WTC11 (cell line): ENCODE measurements around the gene SPIRE1. TPM values are rescaled to one million over a fixed set of nuclear protein-coding genes. Genes with fewer than 3 reads are reported as not detected.

Experiments used
- ATAC-seq: fragments of 200-7000 bp; cut with Tn5 transposase; 2 replicates; pipeline ENCODE4 v1.10.0; 2021; ENCODE audit warnings: mild to moderate bottlenecking, moderate library complexity
- CTCF ChIA-PET: fragments of 300-600 bp; sonication (Branson Sonifier 250); formaldehyde crosslinking; loops from one replicate; lab custom pipeline; 2021; ENCODE audit warnings: antibody characterized with exemption; lab: Charles Lee
- POLR2A ChIA-PET: fragments of 350-600 bp; sonication (Branson Sonifier 250); formaldehyde crosslinking; loops from one replicate; lab custom pipeline; 2021; ENCODE audit warnings: antibody characterized with exemption; lab: Charles Lee
- DNase-seq: peaks from one replicate; pipeline ENCODE4 v3.0.0; 2021; ENCODE audit warnings: low spot score
- H3K27ac Mint-ChIP-seq: 2 replicates; pipeline ENCODE4 v1.8.0; 2021; ENCODE audit warnings: mixed read lengths
- H3K27me3 Mint-ChIP-seq: 2 replicates; pipeline ENCODE4 v1.8.0; 2021; ENCODE audit warnings: low read depth, mild to moderate bottlenecking, moderate library complexity, mixed read lengths
- H3K36me3 Mint-ChIP-seq: 2 replicates; pipeline ENCODE4 v1.8.0; 2021; ENCODE audit warnings: mixed read lengths
- H3K4me1 Mint-ChIP-seq: 2 replicates; pipeline ENCODE4 v1.8.0; 2022; ENCODE audit warnings: mixed read lengths
- H3K4me3 Mint-ChIP-seq: 2 replicates; pipeline ENCODE4 v1.8.0; 2021; ENCODE audit warnings: mild to moderate bottlenecking, moderate library complexity, mixed read lengths
- H3K9me3 Mint-ChIP-seq: 2 replicates; pipeline ENCODE4 v1.8.0; 2021; ENCODE audit warnings: mixed read lengths
- AR ChIP-seq: fragments of 250-450 bp; sonication (Bioruptor Pico); IDR thresholded peaks from 2 replicates; pipeline ENCODE4 v1.9.0; 2021; ENCODE audit warnings: mild to moderate bottlenecking
- CBFB ChIP-seq: sonication (generic); formaldehyde crosslinking; IDR thresholded peaks from 2 replicates; pipeline ENCODE4 v1.8.1; 2022; ENCODE audit warnings: mild to moderate bottlenecking, low read depth, missing genetic modification reagents
- CTCF ChIP-seq: fragments of 200-600 bp; IDR thresholded peaks from 2 replicates; pipeline ENCODE4 v1.8.0; 2022; ENCODE audit warnings: antibody characterized with exemption
- ERG ChIP-seq: fragments of 250-450 bp; sonication (Bioruptor Pico); IDR thresholded peaks from 2 replicates; pipeline ENCODE4 v1.8.0; 2021; ENCODE audit warnings: mild to moderate bottlenecking
- ESRRA ChIP-seq: sonication (generic); formaldehyde crosslinking; IDR thresholded peaks from 2 replicates; pipeline ENCODE4 v1.8.1; 2022; ENCODE audit warnings: mild to moderate bottlenecking, missing genetic modification reagents, borderline replicate concordance
- HMGA2 ChIP-seq: fragments of 250-450 bp; sonication (Bioruptor Pico); IDR thresholded peaks from 2 replicates; pipeline ENCODE4 v1.4.0; 2021; ENCODE audit warnings: mild to moderate bottlenecking, moderate library complexity
- HMGXB4 ChIP-seq: sonication (generic); formaldehyde crosslinking; IDR thresholded peaks from 2 replicates; pipeline ENCODE4 v1.8.1; 2023; ENCODE audit warnings: mild to moderate bottlenecking, moderate library complexity, missing genetic modification reagents
- NFE2L1 ChIP-seq: sonication (generic); formaldehyde crosslinking; IDR thresholded peaks from 2 replicates; pipeline ENCODE4 v1.8.1; 2023; ENCODE audit warnings: missing genetic modification reagents
- SMAD3 ChIP-seq: sonication (generic); formaldehyde crosslinking; IDR thresholded peaks from 2 replicates; pipeline ENCODE4 v1.8.0; 2022; ENCODE audit warnings: missing genetic modification reagents, mild to moderate bottlenecking, borderline replicate concordance
- TP53 ChIP-seq: sonication (generic); formaldehyde crosslinking; IDR thresholded peaks from 2 replicates; pipeline ENCODE4 v1.8.1; 2023; ENCODE audit warnings: mild to moderate bottlenecking, missing genetic modification reagents
- ZNF317 ChIP-seq: sonication (generic); formaldehyde crosslinking; IDR thresholded peaks from 2 replicates; pipeline ENCODE4 v1.8.1; 2023; ENCODE audit warnings: low read depth, mild to moderate bottlenecking, moderate library complexity, missing genetic modification reagents, borderline replicate concordance
- total RNA-seq: library from RNA; stranded (reverse); gene quantifications from 3 replicates; pipeline ENCODE4 v1.2.3, GENCODE V29; 2021
- TF ChIP-seq, protein P1 (sequence below): sonication (generic); formaldehyde crosslinking; IDR thresholded peaks from 2 replicates; pipeline ENCODE4 v1.8.1; 2023; ENCODE audit warnings: mild to moderate bottlenecking, missing genetic modification reagents
- TF ChIP-seq, protein P2 (sequence below): sonication (generic); formaldehyde crosslinking; IDR thresholded peaks from 2 replicates; pipeline ENCODE4 v1.8.0; 2022; ENCODE audit warnings: missing genetic modification reagents
- TF ChIP-seq, protein P3 (sequence below): sonication (generic); formaldehyde crosslinking; IDR thresholded peaks from 2 replicates; pipeline ENCODE4 v1.8.0; 2022; ENCODE audit warnings: mild to moderate bottlenecking, missing genetic modification reagents
- TF ChIP-seq, protein P4 (sequence below): sonication (generic); formaldehyde crosslinking; conservative IDR thresholded peaks from 2 replicates; pipeline ENCODE4 v1.8.1; 2023; ENCODE audit warnings: mild to moderate bottlenecking, low read depth, missing genetic modification reagents, moderate library complexity

SPIRE1 gene
- total RNA-seq, 1 experiment from 2014 or later: 19.3 TPM

DNA sequence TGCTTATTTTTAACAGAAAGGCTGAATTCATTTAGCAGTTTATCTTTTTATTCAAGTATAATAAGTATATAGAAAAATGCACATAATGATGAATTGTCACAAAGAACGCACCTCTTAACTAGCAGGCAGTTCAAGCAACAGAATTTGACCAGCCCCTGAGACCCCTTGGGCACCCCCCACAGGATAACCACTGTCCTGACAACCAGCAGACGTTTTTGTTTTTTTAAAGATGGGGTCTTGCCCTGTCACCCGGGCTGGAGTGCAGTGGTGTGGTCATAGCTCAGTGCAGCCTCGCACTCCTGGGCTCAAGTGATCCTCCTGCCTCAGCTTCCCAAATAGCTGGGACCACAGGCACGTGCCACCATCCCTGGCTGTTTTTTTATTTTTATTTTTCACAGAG, 236.2 kb downstream of the SPIRE1 start:
- CTCF ChIA-PET: interaction anchor here (1.7 to 3.1 kb wide), 2 partner anchors 13 to 28 kb away, joined by 5 to 18 read pairs; no protein-coding TSS in a partner anchor
- POLR2A ChIA-PET: interaction anchor here (0.7 to 1.1 kb wide), 4 partner anchors 8 to 23 kb away, joined by 3 to 4 read pairs (median 4); partner anchors contain the start of gene PRELID3A
- DNase-seq (no peak), ATAC-seq (no peak)
- H3K27ac Mint-ChIP-seq: no peak overlapping the region
- TF ChIP-seq ZNF317 (CRISPR knock-in tag) (no peak), HMGA2 (CRISPR knock-in tag) (no peak), ESRRA (CRISPR knock-in tag) (no peak), CTCF (no peak), NFE2L1 (CRISPR knock-in tag) (no peak), TP53 (CRISPR knock-in tag) (no peak), SMAD3 (no peak), ERG (CRISPR knock-in tag) (no peak), HMGXB4 (CRISPR knock-in tag) (no peak), AR (CRISPR knock-in tag) (no peak), CBFB (no peak)
- TF ChIP-seq, protein P1, sequence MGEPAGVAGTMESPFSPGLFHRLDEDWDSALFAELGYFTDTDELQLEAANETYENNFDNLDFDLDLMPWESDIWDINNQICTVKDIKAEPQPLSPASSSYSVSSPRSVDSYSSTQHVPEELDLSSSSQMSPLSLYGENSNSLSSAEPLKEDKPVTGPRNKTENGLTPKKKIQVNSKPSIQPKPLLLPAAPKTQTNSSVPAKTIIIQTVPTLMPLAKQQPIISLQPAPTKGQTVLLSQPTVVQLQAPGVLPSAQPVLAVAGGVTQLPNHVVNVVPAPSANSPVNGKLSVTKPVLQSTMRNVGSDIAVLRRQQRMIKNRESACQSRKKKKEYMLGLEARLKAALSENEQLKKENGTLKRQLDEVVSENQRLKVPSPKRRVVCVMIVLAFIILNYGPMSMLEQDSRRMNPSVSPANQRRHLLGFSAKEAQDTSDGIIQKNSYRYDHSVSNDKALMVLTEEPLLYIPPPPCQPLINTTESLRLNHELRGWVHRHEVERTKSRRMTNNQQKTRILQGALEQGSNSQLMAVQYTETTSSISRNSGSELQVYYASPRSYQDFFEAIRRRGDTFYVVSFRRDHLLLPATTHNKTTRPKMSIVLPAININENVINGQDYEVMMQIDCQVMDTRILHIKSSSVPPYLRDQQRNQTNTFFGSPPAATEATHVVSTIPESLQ (CRISPR knock-in tag): no peak
- TF ChIP-seq, protein P2, sequence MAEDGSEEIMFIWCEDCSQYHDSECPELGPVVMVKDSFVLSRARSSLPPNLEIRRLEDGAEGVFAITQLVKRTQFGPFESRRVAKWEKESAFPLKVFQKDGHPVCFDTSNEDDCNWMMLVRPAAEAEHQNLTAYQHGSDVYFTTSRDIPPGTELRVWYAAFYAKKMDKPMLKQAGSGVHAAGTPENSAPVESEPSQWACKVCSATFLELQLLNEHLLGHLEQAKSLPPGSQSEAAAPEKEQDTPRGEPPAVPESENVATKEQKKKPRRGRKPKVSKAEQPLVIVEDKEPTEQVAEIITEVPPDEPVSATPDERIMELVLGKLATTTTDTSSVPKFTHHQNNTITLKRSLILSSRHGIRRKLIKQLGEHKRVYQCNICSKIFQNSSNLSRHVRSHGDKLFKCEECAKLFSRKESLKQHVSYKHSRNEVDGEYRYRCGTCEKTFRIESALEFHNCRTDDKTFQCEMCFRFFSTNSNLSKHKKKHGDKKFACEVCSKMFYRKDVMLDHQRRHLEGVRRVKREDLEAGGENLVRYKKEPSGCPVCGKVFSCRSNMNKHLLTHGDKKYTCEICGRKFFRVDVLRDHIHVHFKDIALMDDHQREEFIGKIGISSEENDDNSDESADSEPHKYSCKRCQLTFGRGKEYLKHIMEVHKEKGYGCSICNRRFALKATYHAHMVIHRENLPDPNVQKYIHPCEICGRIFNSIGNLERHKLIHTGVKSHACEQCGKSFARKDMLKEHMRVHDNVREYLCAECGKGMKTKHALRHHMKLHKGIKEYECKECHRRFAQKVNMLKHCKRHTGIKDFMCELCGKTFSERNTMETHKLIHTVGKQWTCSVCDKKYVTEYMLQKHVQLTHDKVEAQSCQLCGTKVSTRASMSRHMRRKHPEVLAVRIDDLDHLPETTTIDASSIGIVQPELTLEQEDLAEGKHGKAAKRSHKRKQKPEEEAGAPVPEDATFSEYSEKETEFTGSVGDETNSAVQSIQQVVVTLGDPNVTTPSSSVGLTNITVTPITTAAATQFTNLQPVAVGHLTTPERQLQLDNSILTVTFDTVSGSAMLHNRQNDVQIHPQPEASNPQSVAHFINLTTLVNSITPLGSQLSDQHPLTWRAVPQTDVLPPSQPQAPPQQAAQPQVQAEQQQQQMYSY (CRISPR knock-in tag): no peak
- TF ChIP-seq, protein P3, sequence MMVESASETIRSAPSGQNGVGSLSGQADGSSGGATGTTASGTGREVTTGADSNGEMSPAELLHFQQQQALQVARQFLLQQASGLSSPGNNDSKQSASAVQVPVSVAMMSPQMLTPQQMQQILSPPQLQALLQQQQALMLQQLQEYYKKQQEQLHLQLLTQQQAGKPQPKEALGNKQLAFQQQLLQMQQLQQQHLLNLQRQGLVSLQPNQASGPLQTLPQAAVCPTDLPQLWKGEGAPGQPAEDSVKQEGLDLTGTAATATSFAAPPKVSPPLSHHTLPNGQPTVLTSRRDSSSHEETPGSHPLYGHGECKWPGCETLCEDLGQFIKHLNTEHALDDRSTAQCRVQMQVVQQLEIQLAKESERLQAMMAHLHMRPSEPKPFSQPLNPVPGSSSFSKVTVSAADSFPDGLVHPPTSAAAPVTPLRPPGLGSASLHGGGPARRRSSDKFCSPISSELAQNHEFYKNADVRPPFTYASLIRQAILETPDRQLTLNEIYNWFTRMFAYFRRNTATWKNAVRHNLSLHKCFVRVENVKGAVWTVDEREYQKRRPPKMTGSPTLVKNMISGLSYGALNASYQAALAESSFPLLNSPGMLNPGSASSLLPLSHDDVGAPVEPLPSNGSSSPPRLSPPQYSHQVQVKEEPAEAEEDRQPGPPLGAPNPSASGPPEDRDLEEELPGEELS (CRISPR knock-in tag): no peak
- TF ChIP-seq, protein P4, sequence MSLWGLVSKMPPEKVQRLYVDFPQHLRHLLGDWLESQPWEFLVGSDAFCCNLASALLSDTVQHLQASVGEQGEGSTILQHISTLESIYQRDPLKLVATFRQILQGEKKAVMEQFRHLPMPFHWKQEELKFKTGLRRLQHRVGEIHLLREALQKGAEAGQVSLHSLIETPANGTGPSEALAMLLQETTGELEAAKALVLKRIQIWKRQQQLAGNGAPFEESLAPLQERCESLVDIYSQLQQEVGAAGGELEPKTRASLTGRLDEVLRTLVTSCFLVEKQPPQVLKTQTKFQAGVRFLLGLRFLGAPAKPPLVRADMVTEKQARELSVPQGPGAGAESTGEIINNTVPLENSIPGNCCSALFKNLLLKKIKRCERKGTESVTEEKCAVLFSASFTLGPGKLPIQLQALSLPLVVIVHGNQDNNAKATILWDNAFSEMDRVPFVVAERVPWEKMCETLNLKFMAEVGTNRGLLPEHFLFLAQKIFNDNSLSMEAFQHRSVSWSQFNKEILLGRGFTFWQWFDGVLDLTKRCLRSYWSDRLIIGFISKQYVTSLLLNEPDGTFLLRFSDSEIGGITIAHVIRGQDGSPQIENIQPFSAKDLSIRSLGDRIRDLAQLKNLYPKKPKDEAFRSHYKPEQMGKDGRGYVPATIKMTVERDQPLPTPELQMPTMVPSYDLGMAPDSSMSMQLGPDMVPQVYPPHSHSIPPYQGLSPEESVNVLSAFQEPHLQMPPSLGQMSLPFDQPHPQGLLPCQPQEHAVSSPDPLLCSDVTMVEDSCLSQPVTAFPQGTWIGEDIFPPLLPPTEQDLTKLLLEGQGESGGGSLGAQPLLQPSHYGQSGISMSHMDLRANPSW (CRISPR knock-in tag): no peak
- no peaks in the 10 kb centered on the region for H3K27me3 Mint-ChIP-seq
- H3K4me3 Mint-ChIP-seq: no peak overlapping the region; the same call in 1 of the 2 replicates
- peaks cover 10% of the 10 kb centered on the region for H3K4me1 Mint-ChIP-seq
- H3K36me3 Mint-ChIP-seq: peaks cover 20% of the 10 kb centered on the region
- 0 out of 2 replicates have a peak, but pooled peaks cover 2% of the 10 kb centered on the region for H3K9me3 Mint-ChIP-seq
